IPS-NIHi11 (cell line): ENCODE results near the gene PHF14.
"Not testable (repeated sequence)": the region's sequence is repeated elsewhere in the genome, so short reads cannot be mapped to it uniquely, and the experiment has no call there.

Experiments used
- DNase-seq: peaks from one replicate; pipeline ENCODE4 v3.0.0; 2012; ENCODE audit warnings: mixed read lengths, low spot score

The PHF14 gene

GRCh38 chr7:10973061-10973941 lies at the start of gene PHF14:
Gene PHF14, plus strand, starts transcription at chr7:10973872. Its CDS starts 452 bp downstream, at chr7:10974324.
- peak; percentile 93 for DNase-seq

GRCh38 chr7:10924370-10924769 lies 49.3 kb upstream of the PHF14 start:
- no peak for DNase-seq

- not testable (repeated sequence) for DNase-seq
Measured at GRCh38 chr7:10928203-10928602, 45.5 kb upstream of the PHF14 start.

GRCh38 chr7:10930551-10930950 lies 43.1 kb upstream of the PHF14 start:
- DNase-seq: no peak

- DNase-seq: no peak
Measured at GRCh38 chr7:10931161-10931560, 42.5 kb upstream of the PHF14 start.

- DNase-seq: no peak
Measured at GRCh38 chr7:10934292-10934691, 39.4 kb upstream of the PHF14 start.

GRCh38 chr7:10939237-10939910 lies 34.3 kb upstream of the PHF14 start:
- peak; percentile 19 for DNase-seq

- peak; percentile 97 for DNase-seq
Measured at GRCh38 chr7:10939911-10940703, 33.6 kb upstream of the PHF14 start.

GRCh38 chr7:10940704-10941355 lies 32.8 kb upstream of the PHF14 start:
- no peak for DNase-seq

GRCh38 chr7:10950494-10950893 lies 23.2 kb upstream of the PHF14 start:
- no peak for DNase-seq

GRCh38 chr7:10950974-10951578 lies 22.6 kb upstream of the PHF14 start:
- not testable (repeated sequence) for DNase-seq

- no peak for DNase-seq
Measured at GRCh38 chr7:10952588-10952987, 21.1 kb upstream of the PHF14 start.

- not testable (repeated sequence) for DNase-seq
Measured at GRCh38 chr7:10953078-10953750, 20.5 kb upstream of the PHF14 start.

GRCh38 chr7:10956528-10956927 lies 17.1 kb upstream of the PHF14 start:
- DNase-seq: no peak

- not testable (repeated sequence) for DNase-seq
Measured at GRCh38 chr7:10960242-10960641, 13.4 kb upstream of the PHF14 start.

- DNase-seq: not testable (repeated sequence)
Measured at GRCh38 chr7:10965016-10965415, 8.7 kb upstream of the PHF14 start.

GRCh38 chr7:10972174-10972573 lies 1.5 kb upstream of the PHF14 start:
- no peak for DNase-seq

GRCh38 chr7:10973942-10974911 lies 555 bp downstream of the PHF14 start:
- DNase-seq: peak; percentile 44

GRCh38 chr7:10977113-10977512 lies 3.4 kb downstream of the PHF14 start:
- DNase-seq: no peak

GRCh38 chr7:10981317-10981716 lies 7.6 kb downstream of the PHF14 start:
- no peak for DNase-seq
